Renal pelvis (tissue), 4 donors: ENCODE measurements around the gene HSPB2. TPM values are rescaled to one million over a fixed set of nuclear protein-coding genes. Genes with fewer than 3 reads are reported as not detected.
"Not testable (repeated sequence)": the region's sequence is repeated elsewhere in the genome, so short reads cannot be mapped to it uniquely, and the experiment has no call there.

Experiments used
- DNase-seq: peaks from one replicate; pipeline ENCODE4 v3.0.0-alpha.2; 2013
- polyA plus RNA-seq, 3 donors: library from polyadenylated mRNA; unstranded; fragments of 120-200 nt; gene quantifications; one replicate each; pipeline ENCODE4 v1.2.1, GENCODE V29; 2013; ENCODE audit not compliant: insufficient read length in 3 of 3

The HSPB2 gene
- polyA plus RNA-seq, 3 donors: 1.9 to 3.3 (median 2.3) TPM

DNA sequence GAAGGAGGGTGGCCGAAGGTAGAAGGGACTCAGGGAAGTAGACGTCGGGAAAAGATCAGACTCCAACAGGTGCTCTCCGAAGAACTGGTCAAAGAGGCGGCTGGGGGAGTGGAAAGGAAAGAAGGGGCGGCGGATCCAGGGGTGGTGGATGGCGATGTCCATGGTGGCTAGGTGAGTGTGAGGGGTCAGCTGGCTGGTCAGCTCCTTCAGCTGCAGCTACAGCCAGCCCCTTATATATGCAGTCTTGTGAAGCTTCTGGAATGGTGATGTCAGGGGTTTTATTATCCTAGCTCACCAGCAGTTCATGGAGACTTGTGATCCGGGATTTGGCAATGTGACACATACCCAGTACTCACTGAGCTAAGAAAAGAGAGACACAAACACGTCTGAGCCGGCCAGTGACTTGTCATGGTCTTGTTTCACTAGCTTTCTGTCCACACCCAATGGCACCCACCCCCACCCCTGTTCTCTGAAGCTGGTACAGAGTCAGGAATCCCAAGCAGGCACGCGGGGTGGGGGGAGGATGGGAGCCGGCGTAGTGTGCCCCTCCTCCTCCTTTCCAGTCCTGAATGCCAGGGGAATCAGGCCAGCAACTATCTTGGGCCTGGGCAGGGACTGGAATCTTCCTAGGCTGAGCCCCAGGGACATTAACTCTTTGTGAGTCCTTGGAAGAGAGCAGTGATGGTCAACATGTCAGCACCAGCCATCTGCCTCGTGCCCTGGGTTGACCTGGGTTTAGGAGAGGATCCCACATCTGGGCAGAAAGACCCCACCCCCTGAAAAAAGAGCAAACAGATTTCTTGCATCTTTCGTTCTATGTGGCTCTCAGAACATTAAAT, 752 bp upstream of the HSPB2 start, which contains the start of gene CRYAB:
Gene CRYAB, minus strand, starts transcription at position 208 of the 839 bp plus-strand sequence. Its CDS starts 46 bp downstream, at position 162.
- DNase-seq: peak; percentile 65

DNA sequence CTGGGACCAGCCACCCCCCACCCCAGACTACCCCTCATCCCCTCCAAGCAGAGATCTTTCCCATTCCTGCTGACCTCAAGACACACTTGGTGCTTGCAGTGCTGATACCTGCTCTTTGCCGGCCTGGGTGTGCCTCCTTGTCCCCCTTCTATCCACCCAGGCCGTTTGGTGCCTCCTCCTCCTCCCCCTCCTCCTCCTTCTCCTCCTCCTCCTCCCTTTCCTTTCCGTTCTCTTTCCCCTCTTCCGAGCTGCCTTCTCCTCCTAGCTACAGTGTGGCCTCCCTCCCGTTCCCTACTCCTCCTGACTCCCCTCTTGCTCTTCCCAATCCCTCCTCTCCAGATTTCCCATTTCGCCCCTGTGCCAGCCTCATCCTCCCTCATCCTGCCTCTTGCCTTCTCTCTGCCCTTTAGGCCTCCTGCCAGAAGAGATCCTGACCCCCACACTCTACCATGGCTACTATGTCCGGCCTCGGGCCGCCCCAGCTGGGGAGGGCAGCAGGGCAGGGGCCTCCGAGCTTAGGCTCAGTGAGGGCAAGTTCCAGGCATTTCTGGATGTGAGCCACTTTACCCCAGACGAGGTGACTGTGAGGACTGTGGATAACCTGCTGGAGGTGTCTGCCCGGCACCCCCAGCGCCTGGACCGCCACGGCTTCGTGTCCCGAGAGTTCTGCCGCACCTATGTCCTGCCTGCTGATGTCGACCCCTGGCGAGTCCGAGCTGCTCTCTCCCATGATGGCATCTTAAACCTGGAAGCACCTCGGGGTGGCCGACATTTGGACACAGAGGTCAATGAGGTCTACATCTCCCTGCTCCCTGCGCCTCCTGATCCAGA, 712 bp downstream of the HSPB2 start:
- no peak for DNase-seq

DNA sequence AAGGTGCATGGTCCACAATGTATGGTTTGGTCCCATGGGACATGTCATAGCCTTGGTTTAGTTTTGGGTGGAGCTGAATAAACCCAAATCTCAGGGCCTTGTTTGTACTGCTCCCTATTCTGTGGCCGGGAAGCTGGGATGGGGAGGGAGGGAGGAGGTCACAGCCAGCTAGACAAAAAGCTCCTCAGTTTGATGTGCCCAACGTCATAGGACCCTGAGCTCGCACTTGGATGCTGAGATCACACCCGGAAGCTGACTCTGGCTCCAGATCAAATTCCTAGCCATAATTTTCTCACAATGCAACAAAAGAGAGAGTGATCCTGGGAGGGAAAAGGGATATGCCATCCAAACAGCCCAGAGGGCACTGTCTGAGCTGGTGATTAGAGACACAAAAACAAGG, 1.5 kb downstream of the HSPB2 start:
- DNase-seq: peak; percentile 68

DNA sequence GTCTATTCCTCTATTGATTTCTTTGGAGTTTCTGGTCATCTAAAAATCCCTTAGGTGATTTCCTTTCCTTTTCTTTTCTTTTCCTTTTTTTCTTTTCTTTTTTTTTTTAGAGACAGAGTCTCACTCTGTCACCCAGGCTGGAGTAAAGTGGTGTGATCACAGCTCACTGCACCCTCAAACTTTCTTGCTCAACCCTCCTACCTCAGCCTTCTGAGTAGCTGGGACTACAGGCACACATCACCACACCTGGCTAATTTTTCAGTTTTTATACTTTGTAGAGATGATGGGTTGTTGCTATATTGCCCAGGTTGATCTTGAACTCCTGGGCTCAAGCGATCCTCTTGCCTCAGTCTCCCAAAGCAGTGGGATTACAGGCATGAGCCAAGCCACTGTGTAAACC, 4.2 kb downstream of the HSPB2 start:
- no peak for DNase-seq

DNA sequence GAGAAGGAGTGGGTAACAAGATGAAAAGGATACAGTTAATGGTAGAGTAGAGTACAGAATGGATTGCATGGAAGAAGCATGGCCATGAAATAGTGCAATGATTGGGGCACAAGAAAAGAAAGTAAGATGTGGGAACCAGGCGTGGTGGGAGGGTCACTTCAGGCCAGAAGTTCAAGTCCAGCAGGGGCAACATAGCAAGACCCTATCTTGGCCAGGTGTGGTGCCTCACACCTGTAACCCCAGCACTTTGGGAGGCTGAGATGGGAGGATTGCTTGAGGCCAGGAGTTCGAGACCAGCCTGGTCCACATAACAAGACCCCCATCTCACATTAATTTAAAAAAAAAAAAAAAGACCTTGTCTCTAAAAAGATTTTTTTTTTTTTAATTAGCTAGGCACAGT, 4.8 kb downstream of the HSPB2 start:
- no peak for DNase-seq

DNA sequence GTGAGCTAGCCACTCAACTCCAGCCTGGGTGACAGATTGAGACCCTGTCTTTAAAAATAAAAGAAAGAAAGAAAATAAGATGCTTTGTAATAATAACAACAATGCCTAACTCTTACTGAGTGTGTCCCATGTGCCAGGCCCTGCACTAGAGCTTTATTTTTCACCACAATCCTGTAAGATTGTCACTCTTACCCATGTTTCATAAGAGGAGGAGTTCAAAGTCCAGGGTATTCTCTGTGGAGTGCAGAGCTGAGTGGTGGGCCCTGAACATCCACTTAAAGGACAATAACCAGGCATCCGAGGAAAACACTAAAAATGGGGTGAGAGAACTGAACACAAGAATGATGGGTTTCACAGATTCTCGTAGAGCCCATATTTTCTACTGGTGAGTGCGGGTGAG, 5.3 kb downstream of the HSPB2 start:
- DNase-seq: no peak

DNA sequence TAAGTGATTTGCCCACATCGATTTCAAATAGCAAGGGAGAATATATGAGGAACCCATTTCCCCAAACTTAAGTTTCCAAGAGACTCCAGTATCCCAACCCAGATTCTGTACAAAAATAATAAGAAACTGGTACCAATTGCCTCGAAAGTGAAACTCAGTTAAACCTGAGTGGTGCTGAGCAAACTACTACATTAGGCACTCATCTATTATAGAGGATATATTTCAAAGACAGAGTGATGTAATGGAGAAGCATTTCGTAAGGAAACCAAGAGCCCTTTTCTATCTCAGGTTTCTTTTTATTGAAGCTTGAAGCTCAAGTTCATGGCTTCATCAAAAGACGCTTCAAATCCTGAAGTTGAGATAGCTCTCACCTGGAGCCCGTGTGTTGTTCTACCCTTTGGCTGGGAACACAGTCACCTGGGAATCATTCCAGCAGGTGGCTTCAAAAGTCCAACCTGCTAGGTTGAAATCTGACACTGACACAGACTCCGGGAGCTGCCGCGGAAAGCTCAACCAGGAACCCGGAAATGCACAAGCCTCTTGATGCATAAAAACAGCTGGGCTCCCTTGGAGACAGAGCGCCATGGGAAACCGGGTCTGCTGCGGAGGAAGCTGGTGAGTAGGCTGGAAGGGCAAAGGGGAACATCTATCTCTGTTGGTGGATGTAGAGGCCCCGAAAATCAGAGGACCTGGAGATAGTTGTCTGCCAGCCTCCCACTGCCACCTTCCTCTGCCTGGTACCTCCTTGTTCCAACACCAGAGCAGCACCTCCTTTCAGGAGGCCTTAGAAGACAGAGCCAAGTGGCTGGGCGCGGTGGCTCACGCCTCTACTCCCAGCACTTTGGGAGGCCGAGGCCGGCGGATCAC, 6.1 kb downstream of the HSPB2 start, which contains the start of gene C11orf52:
Gene C11orf52, plus strand, starts transcription at position 524 of the 867 bp plus-strand sequence. Its CDS starts 60 bp downstream, at position 584.
- DNase-seq: peak; percentile 93

DNA sequence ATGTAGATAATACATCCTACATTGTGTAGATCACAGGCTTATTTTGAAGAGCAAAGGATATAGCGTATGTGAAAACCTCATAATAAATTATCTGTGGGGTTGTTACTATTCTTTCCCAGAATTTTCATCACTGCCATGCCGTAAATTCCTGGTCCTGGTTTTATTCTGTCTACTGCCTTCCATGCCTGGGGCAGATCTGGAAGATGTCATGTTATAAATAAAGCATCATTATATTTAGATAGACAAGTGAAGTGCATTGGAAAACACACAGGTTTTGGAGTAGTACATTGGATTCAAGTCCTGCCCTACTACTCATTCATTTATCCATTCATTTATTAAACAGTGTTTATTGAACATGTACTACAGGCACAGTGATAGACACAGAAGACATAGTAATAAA, 8.4 kb downstream of the HSPB2 start:
- no peak for DNase-seq

DNA sequence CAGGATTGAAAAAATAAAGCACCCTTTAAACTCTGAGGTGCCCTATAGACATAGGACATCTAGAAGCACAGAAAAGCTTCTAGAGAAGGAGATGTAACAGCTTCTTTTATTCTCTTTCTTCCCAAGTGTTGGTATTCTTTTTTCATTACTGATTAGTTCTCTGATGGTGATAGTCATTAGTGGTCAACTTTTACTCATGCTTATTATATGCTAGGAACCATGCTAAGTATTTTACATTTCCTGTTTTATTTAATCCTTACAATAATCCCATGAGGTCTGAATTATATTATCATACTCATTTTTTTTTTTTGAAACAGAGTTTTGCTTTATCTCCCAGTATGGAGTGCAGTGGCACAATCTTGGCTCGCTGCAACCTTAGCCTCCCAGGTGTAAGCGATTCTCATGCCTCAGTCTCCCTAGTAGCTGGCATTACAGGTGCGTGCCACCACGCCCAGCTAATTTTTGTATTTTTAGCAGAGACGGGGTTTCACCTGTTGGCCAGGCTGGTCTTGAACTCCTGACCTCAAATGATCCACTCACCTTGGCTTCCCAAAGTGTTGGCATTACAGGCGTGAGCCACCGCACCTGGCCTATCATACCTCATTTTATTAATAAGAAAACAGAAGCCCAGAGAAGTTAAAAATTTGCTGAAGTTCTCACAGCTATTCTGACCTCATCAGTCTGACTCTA, 9.2 kb downstream of the HSPB2 start:
- no peak for DNase-seq

DNA sequence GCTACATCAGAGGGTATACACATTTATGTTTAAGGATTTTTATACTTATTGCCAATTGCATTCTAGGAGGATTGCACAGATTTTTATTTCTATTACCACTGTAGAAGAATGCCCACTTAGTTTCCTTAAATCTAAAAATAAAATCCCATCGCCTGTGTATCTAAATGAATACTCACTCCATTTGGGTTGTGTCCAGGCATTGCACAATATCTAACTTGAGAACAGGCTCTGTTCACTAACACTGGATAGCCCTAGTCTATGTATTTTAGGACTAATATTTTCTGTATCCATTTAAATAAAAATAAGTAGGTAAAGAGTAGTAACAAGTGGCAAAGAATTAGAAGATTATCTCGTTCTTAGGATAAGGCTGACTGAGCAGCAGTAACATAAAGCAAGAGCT, 10.3 kb downstream of the HSPB2 start:
- DNase-seq: no peak

DNA sequence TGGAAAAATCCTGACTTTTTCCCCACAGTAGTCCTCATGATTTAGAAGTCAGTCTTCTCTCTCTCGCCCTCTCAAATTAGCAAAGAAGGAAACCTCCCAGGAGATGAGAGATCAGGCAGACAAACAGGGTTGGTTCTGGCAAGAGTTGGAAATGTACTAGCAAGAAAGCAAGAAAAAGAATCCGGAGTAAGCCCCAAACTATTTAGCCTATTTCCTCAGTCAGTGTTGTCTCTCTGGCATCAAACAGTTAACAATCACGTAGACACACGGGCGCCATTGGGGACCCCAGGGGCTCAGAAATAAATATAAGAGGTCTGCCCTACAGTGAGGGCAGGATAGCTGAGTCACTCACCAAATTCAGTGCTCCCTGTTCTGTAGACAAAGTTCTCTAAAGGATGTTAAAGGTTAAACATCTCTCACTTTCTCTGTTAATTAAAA, 10.8 kb downstream of the HSPB2 start:
- no peak for DNase-seq

DNA sequence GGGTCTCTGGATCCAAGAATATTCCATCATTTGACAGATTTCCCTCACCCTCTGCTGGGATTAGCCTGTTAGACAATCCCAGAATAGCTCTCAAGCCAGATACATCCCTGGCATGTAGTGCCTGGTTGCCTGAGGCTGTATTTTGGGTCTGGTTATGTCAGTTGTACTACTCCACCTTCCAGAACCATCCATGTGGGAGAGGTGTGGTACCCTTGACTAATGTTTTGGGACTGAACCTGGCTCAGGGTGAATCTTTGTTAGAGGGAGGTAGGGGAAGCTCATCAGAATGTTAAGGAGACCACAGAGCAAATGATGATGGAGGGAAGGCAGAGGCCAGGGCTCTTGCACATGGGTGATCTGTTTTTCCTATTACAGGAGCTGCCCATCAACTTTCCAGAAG, 11.4 kb downstream of the HSPB2 start:
- no peak for DNase-seq

DNA sequence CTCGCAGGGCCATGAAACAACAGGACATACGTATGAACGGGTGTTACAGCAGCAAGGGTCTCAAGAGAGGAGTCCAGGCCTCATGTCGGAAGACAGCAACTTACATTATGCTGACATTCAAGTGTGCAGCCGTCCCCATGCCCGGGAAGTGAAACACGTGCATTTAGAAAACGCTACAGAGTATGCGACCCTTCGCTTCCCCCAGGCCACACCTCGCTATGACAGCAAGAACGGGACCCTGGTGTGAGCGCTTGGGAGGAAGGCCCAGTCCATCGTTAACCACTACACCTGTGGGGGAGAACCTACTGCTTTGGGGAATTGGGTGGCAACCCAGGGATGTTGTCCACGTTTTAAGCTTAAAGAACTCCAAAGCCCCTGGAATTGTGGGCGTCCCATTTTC, 13.4 kb downstream of the HSPB2 start:
- no peak for DNase-seq

DNA sequence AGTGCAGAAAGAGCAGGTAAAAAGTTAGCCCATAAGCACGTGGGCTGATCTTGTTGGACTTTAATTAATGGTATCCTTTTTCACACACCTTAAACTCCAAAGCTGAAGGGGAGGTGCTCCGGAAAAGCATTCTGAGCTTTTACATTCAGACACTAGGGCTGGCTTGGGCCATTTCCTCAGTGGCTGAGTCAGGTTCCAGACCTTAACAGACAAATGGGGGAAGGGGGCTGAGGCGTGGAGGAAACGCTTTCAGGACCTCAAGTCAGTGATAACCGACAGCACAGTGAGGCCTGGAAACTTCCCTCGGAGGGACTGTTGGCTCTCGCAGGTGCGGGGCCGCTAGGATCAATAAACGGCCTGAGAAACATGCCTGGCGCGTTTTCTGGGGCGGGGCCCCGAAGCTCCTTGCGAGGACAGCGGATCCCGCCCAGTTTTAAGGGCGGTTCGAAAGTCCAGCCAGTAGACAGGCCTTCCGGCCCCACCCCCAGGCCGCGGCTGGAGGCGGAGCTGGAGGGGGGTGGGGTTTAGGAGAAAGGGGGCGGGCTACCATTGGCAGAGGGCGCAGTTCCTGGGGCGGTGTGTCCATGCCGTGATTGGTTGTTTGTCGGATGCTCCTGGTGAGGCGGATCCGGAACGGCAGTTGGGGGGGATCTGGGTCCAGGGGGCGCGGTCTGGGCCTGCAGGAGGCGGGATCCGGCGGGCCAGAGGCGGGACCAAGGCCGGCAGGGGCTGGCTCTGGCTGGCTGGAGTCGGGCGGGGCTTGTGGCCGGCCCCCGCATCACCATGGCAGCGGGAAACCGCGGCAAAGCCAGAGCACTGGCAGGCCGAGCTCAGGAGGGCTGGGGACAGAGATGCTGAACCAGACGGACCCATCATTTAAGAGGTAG, 14.2 kb downstream of the HSPB2 start:
- peak; percentile 97 for DNase-seq

DNA sequence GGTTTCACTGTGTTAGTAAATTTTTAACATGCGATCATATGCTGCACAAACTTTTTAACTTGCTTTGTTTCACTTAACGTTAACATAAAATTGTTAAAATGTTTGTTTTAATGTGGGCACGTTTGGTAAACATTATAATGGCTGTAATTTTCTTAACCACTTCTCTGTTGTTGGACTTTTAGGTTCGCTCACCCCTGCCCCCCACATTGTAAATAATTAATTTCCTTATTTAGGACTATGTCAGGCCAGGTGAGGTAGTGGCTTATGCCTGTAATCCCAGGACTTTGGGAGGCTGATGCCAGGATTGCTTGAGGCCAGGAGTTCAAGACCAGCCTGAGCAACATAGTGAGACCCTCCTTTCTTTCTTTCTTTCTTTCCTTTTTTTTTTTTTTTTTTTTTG, 17.9 kb downstream of the HSPB2 start:
- no peak for DNase-seq

DNA sequence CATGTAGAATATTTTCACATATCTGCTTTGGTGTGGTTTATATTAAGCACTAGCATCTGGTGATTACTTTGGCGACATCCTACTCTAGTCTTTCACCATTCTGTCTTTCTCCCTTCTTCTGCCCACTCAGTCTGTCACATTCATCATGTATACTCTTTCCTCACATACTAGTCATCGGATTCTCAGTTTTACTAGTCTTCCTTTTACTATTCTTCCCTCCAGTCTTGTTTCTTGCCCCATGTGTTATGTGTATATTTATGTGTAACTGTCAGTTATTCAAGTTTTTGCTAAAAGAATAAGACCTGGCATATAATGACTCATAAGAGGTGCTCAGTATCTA, 20.0 kb downstream of the HSPB2 start:
- DNase-seq: no peak

DNA sequence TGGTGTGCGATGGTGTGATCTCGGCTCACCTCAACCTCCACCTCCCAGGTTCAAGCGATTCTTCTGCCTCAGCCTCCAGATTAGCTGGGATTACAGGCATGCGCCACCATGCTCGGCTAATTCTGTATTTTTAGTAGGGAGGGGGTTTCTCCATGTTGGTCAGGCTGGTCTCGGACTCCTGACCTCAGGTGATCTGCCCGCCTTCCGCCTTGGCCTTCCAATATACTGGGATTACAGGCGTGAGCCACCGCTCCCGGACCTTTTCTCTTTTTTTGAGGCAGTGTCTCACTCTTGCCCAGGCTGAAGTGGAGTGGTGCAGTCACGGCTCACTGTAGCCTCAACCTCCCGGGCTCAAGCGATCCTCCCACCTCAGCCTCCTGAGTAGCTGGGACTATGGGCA, 20.6 kb downstream of the HSPB2 start:
- not testable (repeated sequence) for DNase-seq

DNA sequence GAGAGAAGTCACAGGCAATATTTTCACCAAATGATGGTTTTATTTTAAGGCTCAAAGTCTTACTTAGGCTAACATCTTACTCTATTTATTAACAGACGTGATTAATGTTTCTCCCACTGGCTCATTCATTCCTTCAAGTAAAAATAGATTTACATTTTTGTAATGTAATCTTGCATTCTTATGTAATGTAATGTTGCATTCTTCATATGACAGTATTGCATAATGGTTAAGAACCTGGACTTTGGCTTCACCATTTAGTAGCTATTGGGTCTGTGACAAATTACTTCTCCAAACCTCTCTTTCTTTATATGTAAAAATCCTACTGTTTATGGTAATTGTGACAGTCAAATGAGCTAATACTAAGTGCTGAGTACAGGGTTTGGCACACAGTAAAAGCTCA, 21.3 kb downstream of the HSPB2 start:
- DNase-seq: no peak

DNA sequence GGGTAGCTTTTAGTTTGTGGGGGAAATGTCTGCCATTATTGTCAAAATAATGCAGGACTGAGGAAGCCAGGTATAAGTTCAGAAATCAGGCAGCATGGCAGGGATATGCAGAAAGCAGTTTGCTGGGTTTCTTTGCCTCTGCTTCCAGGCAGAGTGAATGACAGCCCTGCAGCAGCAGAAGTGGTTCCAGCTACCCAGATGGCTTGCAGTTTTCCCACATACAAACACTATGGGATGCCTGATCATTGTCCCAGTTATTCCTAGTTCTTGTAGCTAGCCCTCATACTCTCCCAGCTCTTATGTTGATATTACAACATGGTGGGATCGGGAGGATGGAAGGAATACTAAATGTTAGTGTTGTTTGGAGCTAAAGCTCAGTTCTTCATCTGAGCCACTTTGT, 21.8 kb downstream of the HSPB2 start:
- no peak for DNase-seq

DNA sequence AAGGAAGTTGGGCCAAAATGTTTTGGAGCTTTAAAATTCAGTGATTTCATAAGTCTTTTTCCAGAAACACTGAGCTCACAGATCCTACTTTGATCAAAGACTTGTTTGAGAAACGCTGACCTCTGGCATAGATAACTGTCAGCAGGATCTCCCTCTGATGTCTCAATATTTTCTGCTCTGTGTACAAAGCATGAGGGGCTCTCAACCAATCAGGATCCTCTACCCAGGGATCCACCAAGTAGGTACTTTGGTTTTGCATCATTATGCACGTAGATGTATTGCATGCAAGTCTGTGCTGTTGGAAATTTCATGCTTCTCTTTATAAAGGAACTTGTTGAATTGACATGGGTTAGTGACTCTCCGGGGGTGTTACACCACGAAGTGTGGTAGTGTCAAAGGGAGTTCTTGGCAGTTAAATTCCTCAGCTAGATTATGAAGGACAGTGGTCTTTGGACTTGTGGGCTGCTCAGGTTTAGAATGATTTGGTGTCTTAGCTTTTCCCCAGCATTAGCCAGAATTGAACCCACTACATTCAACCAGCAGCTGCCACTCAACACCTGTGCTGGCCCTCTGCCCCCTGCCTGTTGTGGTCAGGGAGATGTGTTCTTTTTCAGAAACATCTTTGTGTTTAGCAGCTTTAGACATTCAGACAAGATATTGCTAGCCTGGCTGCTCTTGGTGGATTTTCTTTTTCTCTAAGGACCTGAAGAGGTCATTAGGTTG, 22.9 kb downstream of the HSPB2 start:
- DNase-seq: no peak
